ELF-1 (cell line): Measurements from ENCODE around the gene SFT2D1.

ENCODE experiments used
- DNase-seq: peaks from one replicate; pipeline ENCODE4 v3.0.0-alpha.2; 2016; ENCODE audit warnings: low read depth, low spot score

SFT2D1 gene

DNA sequence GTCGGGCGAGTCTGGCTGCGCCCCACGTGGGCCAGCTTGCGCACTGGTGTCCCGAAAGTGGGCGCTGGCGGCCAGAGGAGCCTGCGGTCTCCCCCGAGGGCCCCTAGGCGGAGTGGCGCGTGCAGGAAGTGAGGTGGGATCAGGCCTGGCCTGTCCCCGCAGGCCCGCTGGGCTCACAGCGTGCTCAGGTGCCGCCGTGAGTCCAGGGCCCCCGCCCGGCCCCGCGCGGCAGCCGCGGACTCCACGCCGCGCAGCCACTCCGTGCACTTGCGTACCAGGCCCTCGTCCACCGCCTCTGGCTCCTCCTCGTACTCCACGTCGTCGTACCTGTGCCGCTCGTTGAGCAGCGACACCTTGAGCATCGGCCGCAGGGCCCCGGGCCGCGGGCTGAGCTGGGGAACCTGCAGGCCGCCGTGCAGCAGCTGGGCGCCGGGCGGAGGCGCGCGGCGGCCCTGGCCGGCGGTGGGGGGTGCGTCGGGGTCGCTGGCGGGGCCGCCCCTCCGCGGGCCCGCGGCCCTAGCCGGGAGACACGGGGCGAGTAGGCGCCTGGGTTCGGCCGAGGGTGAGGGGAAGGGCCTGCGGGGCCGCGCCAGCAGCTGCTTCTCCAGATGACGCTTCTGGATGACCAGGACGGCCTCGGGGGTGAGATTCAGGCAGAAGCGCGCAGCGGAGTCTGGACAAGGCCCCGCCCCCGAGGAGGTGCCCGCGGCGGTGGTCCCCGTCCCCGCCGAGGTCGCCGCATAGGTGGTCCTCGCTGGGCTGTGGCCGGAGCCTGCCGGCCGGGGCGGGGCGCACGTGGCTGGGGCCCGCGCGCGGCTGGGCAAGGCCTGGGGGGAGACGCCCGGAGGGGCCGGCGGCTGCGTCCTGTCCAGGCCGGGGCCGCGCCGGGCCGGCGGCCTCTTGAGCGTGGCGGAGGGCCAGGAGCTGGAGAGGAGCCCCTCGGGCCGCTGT, 35.0 kb downstream of the SFT2D1 start:
- peak; percentile 44 for DNase-seq

DNA sequence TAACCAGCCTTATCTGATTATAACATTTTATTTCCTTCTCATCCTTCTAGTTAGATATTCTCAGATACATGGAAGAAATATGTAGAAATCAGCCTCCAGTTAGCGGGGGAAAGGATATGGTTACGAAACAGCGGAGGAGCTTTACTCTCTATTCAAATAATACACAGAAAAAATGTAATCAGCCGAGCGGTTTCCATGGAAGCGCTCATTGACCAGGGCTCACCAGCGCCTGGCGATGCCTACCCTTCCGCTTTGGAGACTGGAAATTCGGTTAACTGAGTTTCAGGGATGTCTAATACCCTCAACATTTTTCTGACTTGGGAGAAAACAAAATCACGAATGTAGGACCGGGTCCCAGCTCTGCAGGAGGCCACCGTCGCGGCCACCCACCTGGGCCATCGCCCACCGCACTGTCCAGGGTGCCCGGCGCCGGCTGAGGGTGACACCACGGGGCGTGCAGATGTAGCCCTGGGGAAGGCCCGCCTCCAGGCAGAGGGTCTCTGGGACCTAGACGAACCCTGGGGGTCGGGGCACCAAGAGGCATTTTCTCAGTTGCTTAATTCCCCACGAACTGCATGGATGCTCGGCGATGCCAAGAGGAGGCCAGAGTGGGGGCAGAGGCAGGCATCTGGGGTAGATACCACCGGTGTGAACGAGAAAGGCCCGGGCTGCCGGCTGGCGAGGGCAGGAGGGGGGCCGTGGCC, 35.8 kb downstream of the SFT2D1 start:
- no peak for DNase-seq

DNA sequence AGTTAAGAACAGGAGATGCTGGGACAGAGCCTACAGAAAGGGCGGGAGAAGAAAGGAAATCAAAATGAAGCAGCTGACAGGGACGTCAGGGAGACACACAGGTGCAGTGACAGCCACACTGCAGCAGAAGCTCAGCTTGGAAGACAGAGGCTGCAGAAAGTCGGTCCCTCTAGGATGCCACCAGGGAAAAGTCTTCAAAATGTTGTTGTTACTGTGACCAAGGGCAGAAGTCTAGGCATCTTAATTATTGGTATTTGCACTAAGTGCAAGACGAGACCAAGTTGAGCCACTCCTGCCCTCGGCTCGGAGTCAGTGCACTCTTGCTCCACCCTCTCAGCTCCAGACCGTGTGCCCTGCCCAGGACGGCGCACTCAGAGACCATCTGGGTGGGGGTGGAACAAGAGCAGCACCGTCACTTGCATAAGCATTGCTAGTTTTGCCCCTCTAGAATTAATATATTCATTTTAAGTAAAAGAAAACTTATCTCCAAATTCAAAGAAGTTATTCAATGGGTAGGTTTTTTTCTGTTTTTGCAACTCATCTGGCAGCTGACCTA, 36.7 kb downstream of the SFT2D1 start:
- no peak for DNase-seq

DNA sequence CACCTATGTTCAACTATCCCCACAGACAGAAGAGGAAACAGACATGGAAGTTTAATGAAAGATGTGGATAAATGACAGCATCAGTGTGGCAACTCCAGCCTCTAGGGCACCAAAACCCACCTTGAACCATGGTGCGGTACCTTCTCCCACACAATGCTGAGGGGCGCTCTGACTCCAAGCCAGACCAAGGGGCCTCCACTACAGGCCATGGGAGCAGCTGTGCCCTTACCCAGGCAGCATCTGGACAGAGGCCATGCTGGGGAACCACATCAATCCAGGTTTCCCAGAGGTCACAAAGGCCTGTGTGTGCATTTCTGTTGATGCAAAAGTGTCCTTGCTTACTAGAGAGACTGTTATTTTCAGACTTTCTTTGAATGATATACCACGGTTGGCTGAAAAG, 38.2 kb downstream of the SFT2D1 start:
- no peak for DNase-seq

DNA sequence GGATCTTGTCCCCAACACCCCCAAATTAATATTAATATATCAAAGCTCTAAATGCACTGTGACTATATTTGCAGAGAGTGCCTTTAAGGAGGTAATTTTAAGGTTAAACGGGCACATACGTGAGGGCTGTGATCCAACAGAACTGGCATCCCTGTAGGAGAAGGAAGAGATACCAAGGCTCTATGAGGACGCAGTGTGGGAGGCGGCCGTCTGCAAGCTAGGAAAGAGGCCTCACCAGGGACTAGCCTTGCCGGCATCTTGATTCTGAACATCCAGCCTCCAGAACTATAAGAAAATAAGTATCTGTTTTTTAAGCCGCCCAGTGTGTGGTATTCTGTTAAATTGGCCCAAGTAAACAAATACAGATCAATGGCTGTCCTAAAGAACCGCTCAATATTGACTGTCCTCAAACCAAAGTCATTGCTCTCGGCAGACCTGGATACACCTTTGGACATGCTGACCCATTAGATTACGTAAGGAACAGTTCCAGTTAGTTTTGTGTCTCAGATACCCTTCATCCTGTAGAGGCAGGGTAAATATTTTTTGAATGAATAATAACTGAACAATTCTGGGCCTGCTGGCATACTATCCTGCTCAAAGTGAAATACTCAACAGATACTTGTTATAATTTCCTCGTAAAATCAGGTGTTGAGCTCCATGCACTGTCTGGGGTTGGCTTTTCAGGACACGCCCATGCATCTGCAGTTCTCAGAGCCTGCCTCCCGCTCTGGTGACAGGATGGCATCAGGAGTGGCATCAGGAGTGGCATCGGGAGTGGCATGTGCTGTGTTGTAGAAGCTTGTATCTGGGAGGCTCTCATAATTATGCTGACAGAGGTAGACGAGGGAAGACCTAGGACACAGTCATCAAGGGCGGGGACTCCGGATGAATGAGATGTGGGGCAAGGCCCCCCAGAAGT, 40.5 kb downstream of the SFT2D1 start:
- no peak for DNase-seq

DNA sequence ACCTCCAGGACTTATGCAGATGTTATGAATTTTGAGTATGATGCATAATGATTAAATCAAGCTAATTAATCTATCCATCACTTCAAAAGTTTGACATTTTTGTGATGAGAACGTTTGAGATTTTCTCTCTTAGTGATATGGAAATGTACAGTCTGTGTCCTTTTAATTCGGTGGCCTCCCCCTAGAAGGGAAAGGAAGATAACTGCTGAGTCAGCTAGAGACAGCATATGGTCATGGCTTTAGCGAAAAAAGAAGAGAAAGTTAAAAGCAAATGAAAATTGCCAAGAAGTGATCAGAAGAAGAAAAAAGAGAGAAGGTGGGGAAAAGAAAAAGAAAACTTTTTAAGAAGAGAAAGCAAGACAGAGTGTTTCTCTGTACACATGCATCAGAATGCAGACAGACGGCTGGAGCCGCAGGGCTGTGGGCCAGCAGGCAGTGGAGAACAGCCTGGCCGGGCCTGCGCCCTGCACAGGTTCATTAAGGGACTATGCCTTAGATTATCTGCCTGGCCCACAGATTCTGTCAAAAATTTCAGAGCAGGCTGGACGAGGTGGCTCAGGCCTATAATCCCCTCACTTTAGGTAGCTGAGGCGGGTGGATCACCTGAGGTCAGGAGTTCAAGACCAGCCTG, 41.9 kb downstream of the SFT2D1 start:
- no peak for DNase-seq

DNA sequence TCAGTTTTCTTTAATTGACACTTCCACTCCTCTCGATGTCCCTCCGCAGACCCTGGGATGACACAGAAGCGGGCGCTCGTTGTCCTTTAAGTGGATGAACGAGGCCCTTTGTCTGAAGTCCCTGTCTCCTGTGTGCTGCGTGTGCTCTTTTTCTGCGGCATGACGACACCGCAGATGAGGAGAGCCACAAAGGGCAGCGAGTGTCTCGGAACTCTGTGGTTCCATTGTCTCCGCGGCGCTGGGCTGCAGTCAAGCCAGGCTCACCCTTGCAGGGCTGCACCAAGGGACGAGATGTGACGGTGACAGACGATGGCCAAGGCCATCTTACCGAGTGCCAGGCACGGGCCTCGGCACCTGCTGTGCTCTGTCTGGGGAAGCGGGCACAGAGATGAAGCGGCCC, 44.7 kb downstream of the SFT2D1 start:
- DNase-seq, result no peak

DNA sequence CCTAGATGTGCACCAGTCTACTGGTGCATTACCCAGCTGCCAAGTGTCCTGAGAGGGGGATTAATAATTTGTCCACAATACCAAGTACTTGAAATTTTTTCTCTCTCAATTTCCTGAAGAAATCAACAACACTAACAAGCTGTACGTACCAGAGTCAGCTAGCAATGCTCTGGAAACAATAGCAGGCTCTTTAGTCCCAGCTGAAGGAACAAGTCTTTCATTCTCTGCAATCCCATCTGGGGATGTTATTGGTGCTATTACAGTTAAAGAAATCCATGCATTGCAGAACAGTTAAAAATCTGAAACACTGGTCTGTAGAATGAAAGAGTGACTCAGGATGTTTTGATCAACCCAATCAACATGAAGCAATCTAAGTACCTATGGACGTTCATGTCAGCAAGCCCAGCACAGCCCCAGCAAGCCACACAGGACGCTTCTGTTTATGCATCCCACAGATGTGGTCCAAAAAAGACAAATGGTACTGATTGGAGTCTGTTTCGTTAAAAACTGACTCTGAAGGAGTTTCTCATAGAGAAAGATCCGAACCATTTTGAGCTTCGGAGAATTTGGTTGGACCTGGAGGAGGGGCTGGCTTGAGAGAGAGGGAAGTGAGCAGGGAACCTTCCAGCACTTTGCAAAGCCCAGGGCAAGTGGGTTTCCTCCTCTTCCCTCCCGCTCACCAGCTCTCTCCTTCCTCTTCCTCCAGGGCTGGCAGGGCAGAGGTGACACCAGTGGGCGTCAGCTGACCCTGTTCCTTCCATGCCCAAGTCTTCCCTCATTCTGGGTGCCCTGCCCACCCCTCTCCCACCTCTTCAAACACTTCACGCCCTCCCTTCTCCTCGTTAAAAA, 46.1 kb downstream of the SFT2D1 start:
- no peak for DNase-seq

DNA sequence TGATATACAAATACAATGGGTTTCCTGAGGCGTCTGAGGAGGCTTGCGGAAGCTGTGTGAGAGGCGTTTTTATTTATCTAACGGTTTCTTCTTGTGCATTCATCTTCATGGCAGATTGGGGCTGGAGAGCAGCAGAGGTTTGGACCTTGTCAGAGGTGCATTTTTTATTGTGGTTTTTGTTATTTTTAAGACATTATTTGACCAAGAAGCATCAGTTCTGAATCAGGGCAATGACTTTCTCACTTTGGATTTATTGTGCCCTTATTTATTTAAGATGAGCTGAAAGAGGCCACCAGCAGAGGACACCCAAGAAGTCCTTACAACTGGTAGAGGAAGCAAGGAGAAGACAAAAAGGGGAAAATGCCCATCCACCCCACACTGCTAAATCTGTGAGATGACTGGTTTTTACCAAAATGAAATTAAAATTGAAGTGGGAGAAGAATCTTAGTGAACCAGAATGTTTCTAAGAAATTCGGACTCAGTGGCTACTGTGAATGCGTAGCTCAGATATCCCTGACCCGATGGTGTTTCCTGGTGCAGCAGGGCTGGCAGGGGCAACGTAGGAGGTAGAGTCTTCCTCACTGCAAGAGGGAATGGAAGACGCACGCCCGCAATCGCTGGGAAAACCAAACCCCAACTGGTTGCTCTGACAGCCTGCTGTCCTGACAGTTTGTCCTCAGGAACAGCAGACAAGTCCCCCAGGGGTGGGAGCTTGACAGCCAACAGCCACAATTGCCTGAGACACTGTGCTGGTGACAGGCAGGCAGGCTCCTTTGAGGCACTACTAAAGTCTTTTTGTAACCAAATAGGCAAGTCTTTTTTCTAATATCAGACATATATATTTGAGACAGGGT, 48.4 kb downstream of the SFT2D1 start:
- DNase-seq, result no peak

DNA sequence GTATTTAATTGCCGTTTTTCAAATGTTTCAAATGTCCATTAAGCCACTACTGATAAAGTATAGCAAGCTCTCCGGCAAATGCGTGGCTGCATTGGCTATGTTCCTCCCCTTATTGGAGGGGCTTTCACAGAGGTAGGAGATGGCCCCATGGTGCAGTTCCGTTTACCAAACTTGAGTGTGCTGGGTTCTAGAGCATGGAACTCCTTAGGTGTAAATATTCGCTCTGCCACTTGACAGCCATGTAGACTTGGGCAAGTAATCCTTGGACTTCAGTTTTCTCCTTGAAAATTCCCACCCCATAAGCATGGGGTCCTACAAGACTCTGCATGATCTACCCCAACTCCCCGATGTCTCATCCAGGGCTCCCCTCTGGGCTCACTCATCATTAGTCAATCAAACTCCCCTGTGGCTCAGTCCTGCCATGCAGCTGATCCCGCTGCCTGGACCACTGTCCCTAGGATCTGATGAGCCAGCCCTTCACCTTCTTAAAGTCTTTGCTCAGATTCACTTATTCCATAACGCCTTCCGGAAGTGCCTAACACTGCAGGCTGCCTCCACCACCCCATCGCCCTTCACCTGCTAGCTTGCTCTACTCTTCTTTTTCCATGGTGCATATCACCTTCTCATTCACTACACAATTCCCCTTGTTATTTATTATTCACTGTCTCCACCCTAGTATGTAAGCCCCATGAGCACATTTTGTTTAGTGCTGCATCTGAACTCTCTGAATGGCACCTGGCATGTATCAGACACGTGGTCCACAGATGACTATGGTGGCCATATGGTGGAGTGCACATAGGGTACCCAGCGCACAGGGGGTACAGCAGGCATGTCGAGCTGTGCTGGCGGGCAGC, 52.9 kb downstream of the SFT2D1 start:
- DNase-seq, result no peak

DNA sequence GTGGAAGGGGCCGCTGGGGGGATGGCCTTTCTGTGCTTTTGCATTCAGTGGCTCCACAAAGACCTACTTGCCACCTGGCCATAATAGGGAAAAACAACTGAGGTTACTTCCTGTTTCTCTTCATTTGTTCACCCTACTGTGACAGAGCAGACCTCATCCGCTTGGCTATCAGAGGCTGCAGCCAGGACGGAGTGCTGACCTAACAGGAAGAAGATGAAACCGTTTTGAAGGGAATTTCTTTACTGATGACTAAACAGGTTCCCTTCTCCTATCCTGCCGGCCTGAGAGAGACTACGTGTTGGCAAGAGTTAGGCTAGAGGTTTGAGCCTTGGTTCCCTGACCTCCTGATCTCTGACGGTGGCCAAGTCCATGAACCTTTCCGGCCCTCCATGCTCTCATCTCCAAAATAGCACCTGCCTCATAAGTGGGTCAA, 55.5 kb downstream of the SFT2D1 start:
- DNase-seq, result peak; percentile 58

DNA sequence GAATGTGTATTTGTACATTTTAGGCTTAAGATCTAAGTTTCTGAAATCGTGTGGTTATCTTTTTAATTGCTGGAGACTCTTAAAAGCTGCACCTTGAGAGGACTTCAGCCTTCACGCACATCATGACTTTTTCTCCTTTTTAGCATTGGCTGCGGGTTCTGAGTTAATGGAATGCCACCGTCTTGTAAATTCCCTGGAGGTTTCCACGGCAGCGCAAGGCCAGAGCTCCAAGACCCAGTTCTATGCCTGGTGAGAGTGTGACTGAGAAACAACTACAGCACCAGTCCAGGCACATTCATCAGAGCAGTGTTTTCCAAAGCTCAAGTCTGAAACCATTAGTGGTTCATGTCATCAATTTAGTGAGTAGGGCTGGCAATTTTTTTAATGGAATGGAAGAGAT, 57.1 kb downstream of the SFT2D1 start:
- no peak for DNase-seq

DNA sequence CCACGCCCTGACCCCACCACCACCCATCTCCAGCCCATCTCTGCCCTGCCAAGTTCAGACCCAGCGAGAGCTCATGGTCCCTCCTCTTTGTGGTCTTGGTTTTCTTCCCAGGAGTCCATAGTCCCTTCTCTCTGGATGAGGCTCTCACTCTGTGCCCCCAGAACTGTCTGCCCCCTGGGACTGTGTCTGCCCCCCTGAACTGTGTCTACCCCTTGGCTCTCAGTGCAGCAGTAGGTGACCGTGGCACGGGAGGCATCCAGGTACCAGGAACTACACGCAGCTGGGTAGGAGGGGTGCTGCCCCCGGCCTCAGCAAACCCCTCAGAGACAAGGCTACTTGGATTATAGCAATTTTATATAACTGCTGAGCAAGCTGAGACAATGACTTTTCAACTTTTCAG, 57.7 kb downstream of the SFT2D1 start:
- no peak for DNase-seq

DNA sequence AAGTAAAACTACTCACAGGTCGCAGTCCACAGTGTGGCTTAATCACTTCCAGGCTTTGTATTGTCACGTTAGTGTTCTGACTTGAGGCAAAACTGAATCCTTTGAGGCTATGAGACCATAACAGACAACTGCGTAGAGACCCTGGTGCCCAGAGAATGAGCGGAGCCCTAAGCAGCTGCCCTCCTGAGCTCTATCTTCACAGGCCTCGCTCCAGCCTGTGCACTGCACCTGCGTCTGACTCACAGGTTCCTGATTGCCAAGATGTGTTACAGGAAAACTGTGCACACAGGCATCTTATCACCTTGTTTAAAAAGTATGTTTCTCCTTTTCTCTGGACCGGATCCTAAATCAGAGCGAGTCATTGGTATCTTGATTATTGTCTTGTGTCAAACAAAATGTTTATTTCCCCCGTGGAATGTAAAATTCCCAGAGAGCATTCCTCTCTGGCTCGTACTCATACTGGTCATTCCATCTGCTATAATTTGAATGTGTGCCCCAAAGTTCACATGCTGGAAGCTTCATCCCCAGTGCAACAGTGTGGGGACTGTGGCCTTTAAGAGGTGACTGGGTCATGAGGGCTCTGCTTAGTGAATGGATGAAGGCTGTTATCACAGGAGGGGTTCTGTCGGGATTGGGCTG, 59.8 kb downstream of the SFT2D1 start:
- no peak for DNase-seq

DNA sequence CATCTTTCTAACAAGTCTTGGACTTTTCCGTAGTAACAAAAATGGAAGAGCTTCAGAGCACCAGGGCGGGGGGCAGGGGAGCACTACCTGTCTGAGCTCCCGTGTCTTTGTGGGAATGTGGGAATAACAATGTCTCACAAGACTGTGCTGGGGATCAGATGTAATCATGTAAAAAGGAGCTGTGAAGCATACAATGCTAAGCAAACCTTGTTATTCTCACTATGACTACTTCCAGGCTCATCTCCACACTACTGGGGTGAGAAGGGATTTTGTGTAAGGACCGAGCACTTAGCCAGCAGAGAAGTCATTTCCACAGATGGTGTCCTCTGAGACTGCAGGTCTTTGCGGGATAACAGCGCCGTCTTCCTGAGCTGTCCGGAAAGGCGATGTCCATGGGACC, 61.2 kb downstream of the SFT2D1 start:
- DNase-seq, result no peak

DNA sequence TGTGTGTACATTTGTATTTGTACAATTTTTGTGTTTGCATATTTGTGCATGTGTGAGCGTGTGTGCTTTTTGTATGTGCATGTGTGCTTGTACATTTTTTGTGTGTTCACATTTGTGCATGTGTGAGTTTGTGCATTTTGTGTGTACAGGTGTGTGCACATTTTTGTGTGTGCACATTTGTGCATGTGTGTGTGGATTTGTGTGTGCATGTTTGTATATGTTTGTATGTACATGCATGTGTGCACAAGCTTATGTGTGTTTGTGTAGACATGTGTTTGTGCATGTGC, 63.0 kb downstream of the SFT2D1 start:
- no peak for DNase-seq

DNA sequence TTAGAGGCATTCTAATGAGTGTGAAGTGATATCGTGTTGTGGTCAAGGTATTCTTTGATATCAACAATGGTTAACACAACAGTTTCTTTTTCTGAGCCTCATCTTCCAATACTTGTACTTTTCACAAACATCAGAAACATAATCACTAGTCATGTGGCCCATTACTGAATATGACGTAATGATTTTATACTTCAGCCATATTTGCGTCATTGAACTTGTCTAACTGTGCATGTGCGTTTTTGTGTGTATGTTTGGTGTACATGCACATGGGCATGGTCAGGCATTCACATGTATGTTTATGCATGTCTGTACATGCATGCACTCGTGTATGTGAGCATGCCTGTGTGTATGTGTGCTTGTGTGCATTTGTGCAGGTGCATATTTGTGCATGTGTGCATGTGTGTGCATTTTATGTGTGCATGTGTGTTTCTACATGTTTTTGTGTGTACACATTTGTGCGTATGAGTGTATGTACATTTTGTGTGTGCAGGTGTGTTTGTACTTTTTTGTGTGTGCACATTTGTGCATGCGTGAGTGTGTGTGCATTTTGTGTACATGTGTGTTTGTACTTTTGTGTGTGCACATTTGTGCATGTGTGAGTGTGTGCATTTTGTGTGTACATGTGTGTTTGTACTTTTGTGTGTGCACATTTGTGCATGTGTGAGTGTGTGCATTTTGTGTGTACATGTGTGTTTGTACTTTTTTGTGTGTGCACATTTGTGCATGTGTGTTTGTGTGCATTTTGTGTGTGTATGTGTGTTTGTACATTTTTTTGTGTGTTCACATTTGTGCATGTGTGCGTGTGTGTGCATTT, 63.6 kb downstream of the SFT2D1 start:
- no peak for DNase-seq
